Psoas muscle (tissue), 8 donors: ENCODE measurements around the gene PPP2R5B. TPM values are rescaled to one million over a fixed set of nuclear protein-coding genes. Genes with fewer than 3 reads are reported as not detected.

Source experiments
- ATAC-seq, 4 donors: fragments of 200-7000 bp; cut with Tn5 transposase; one replicate each; pipeline ENCODE4 v1.9.1; 2020; ENCODE audit warnings: moderate library complexity in 3 of 4, mild to moderate bottlenecking in 2 of 4
- DNase-seq, 2 donors: peaks; one replicate each; pipeline ENCODE4 v3.0.0-alpha.2; 2020
- H3K27ac ChIP-seq: fragments of 200-600 bp; one replicate; pipeline ENCODE4 v1.8.0; 2022
- H3K27me3 ChIP-seq, 3 donors: fragments of 200-600 bp in 1 of 3; one replicate each; pipeline versions ENCODE4 v1.6.1 to v1.8.0; 2013 to 2022; ENCODE audit warnings: low read length in 2 of 3, mild to moderate bottlenecking in 2 of 3, moderate library complexity in 1 of 3; ENCODE audit not compliant: insufficient read depth in 3 of 3
- H3K36me3 ChIP-seq, 2 donors: fragments of 200-600 bp in 1 of 2; one replicate each; pipeline versions ENCODE4 v1.6.1 to v1.8.0; 2013 to 2022; ENCODE audit warnings: low read depth in 1 of 2, mild to moderate bottlenecking in 1 of 2, moderate library complexity in 1 of 2; ENCODE audit not compliant: insufficient read depth in 1 of 2
- H3K4me1 ChIP-seq: fragments of 200-600 bp; one replicate; pipeline ENCODE4 v1.8.0; 2022
- H3K4me3 ChIP-seq: fragments of 200-600 bp; one replicate; pipeline ENCODE4 v1.8.0; 2022; ENCODE audit warnings: mild to moderate bottlenecking
- H3K9me3 ChIP-seq: fragments of 200-600 bp; one replicate; pipeline ENCODE4 v1.8.0; 2022
- WGBS, 3 donors: extraction: QIAGEN DNeasy Blood & Tissue Kit; methylation state at CpG; one replicate each; pipeline versions ENCODE4 v1.1.6 to v1.1.7; 2013; 5-methylcytosine and 5-hydroxymethylcytosine counted together
- intact Hi-C, 2 donors: fragments of 100-400 bp; cut with DNase I; formaldehyde crosslinking; loops; one replicate each; pipeline versions ENCODE4 v1.11.0 to v1.14.2; 2022
- polyA plus RNA-seq, 3 donors: library from polyadenylated mRNA; stranded (reverse); fragments of 200-250 nt; gene quantifications; one replicate each; pipeline ENCODE4 v1.2.3, GENCODE V29; 2013
- total RNA-seq, 4 donors: library from RNA; stranded (reverse); fragmentation: NEBNext Ultra II Directional in 2 of 4; extraction: Animal tissue kit (Norgen Biotek cat#: 25700) in 2 of 4; gene quantifications; one replicate each; pipeline versions ENCODE4 v1.2.1 to v1.2.4, GENCODE V29; 2021 to 2023
- TF ChIP-seq, protein P1 (sequence below): fragments of 200-600 bp; IDR thresholded peaks from one replicate; pipeline ENCODE4 v1.8.0; 2022; ENCODE audit warnings: antibody characterized with exemption
- donor health status: healthy with polysubstance abuse.
- donor health status: DM: no; HTN: no; CAD: no; lungs with moderate emphysema.
- donor health status: Bipolar disorder and iron deficiency.
- donor health status: healthy.
- donor health status: DM: yes; HTN: yes; CAD: no.
- donor health status: DM: no; HTN: no; CAD: no.
- donor health status: DM: no; HTN: no; CAD: no.
- donor health status: DM: yes; HTN: yes; CAD: no.

The PPP2R5B gene
- total and polyA plus RNA-seq, 7 donors: 13.2 to 36.1 (median 17.2) TPM

DNA sequence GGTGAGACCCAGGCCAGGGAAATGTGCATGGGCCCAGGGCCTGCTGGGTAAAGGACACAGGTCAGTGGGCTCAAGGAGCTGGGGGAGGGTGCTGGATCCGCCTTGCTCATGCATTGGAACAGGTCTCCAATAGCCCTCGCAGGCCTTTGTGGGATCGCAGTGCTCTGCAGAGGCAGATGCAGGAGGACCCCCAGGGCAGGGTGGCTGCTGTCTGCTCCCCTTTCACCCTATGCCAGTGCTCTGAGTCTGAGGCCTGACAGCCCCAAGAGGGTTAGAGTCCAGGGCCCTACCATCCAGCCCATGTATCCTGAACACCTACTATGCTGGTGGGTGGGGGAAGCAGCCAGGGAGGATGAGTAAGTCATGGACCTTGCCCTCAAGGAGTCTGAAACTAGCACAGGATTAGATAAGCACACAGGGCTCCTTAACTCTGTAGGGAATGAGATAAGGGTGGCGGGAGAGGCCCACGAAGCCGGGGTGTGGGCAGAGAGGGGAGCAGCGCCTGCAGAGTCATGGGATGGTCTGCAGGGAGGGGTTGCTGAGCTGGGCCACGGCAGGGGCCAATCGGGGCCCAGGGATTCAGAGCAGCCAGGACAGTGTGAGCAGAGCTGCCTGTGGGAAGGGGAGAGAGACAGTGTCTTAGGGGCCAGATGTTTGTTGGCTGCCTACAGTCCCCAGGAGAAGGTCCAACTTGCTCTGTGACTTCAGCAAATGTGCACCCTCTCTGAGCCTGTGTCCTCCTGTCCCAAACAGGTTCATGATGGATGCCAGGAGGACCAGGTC lies 35.6 kb upstream of the PPP2R5B start:
- Histone ChIP-seq H3K4me3 (no peak overlapping the region), H3K36me3 (no peaks in the 10 kb centered on the region), H3K4me1 (peaks cover 6% of the 10 kb centered on the region), H3K27me3 (no peaks in the 10 kb centered on the region), H3K27ac (no peak overlapping the region), H3K9me3 (no peaks in the 10 kb centered on the region)
- TF ChIP-seq, protein P1, sequence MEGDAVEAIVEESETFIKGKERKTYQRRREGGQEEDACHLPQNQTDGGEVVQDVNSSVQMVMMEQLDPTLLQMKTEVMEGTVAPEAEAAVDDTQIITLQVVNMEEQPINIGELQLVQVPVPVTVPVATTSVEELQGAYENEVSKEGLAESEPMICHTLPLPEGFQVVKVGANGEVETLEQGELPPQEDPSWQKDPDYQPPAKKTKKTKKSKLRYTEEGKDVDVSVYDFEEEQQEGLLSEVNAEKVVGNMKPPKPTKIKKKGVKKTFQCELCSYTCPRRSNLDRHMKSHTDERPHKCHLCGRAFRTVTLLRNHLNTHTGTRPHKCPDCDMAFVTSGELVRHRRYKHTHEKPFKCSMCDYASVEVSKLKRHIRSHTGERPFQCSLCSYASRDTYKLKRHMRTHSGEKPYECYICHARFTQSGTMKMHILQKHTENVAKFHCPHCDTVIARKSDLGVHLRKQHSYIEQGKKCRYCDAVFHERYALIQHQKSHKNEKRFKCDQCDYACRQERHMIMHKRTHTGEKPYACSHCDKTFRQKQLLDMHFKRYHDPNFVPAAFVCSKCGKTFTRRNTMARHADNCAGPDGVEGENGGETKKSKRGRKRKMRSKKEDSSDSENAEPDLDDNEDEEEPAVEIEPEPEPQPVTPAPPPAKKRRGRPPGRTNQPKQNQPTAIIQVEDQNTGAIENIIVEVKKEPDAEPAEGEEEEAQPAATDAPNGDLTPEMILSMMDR: no peak
- DNase-seq (no peak), ATAC-seq (no peak)
- intact Hi-C loops: no loop called here
- 70 to 76% (median 70%) methylated on average over 9 of the region's 9 CpGs for WGBS, 3 donors

DNA sequence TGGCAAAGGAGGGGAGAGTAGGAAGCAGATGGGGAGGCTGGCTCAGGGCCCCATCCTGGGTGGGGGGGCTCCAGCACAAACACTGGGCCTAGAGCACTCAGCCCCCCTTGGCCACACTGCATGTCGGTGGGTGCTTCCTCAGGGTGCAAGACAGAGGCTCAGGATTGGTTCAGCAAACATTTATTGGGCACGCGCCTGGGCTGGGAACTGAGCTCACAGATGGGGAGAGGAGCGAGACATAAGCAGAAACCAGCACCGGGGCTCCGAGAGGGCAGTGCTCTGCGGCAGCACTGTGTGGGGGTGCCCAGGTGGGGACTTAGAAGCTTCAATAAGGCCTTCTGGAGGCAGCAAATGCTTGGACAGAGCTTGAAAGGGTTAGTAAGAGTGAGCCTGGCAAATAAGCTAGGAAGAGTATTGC lies 34.0 kb upstream of the PPP2R5B start:
- intact Hi-C loops: no loop called here
- Histone ChIP-seq H3K4me3 (no peak overlapping the region), H3K27me3 (no peaks in the 10 kb centered on the region), H3K9me3 (no peaks in the 10 kb centered on the region), H3K27ac (no peak overlapping the region), H3K4me1 (peaks cover 6% of the 10 kb centered on the region), H3K36me3 (peaks cover 0 to 6% of the 10 kb centered on the region in 2 donors)
- DNase-seq (no peak), ATAC-seq (no peak)
- WGBS, 3 donors: 85 to 91% (median 86%) methylated on average over 7 of the region's 7 CpGs
- TF ChIP-seq, protein P1: no peak

DNA sequence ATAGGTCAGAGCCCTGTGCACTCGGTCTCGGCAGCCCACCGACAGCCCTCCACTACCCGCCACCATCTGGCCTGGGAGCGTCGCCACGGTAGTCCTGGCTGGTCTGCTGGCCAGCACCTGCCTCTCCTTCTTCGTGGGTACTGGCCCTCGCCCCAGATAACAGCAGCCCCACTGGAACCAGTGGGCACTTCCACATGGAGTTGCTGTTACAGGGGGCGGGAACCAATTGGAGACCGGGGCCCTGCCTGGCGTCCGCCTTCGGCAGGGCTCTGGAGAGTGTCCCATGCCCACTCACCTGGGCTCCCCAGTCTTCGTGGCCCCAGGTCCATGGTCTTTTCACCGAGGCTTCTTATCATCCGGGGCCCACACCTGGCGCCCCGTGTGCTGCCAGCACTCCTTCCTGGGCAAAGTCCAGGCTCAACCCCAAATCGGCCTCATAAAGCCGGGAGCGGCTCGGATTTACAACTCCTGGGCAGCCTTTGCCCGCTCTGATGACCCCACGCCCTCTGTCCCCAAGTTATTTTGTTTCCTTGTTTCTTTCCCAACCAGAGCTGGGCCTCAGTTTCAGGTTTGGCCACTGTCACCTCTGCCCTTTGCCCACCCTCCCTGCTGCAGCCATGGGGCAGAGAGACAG lies 33.2 kb upstream of the PPP2R5B start:
- TF ChIP-seq, protein P1: no peak

DNA sequence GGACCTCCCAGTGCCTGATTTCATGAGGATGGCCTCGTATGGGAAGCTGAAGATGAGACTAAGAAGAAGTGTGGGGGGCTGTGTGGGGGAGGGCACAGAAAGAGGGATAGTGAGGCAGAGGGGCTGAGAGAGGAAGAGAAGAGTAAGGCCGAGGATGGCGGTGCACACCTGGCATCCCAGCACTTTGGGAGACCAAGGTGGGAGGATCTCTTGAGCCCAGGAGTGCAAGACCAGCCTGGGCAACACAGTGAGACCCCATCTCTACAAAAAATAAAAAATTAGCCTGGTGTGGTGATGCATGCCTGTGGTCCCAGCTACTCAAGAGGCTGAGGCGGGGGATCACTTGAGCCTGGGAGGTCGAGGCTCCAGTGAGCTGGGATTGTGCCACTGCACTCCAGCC lies 32.6 kb upstream of the PPP2R5B start:
- H3K4me1 ChIP-seq: peaks cover 6% of the 10 kb centered on the region
- ATAC-seq (no peak), DNase-seq (no peak)
- peaks cover 0 to 16% of the 10 kb centered on the region in 2 donors for H3K36me3 ChIP-seq
- no peaks in the 10 kb centered on the region for H3K27me3 ChIP-seq
- WGBS, 3 donors: 77 to 93% (median 82%) methylated on average over 5 of the region's 5 CpGs
- H3K27ac ChIP-seq: no peak overlapping the region
- TF ChIP-seq, protein P1: no peak
- intact Hi-C loops: loop anchor here in 1 of 2 donors (2.0 kb wide), 1 partner anchor 45 kb away; no protein-coding TSS in a partner anchor
- no peaks in the 10 kb centered on the region for H3K9me3 ChIP-seq
- no peak overlapping the region for H3K4me3 ChIP-seq

More for the DNA sequence above, 33.2 kb upstream of the PPP2R5B start:
- H3K4me1 ChIP-seq: peaks cover 6% of the 10 kb centered on the region
- DNase-seq: no peak
- no peaks in the 10 kb centered on the region for H3K27me3 ChIP-seq
- H3K36me3 ChIP-seq: peaks cover 0 to 11% of the 10 kb centered on the region in 2 donors
- no peak overlapping the region for H3K4me3 ChIP-seq
- WGBS, 3 donors: 75 to 87% (median 82%) methylated on average over 22 to 25 of the region's 25 CpGs
- no peak overlapping the region for H3K27ac ChIP-seq
- H3K9me3 ChIP-seq: no peaks in the 10 kb centered on the region
- ATAC-seq: no peak
- intact Hi-C loops: no loop called here
